Cardiac fibroblast (primary cell): ENCODE data around the gene GCSAML.
"Not testable (repeated sequence)": the region's sequence is repeated elsewhere in the genome, so short reads cannot be mapped to it uniquely, and the experiment has no call there.

ENCODE experiments used
- DNase-seq, 2 donors: peaks; one replicate each; pipeline versions ENCODE4 v3.0.0 to v3.0.0-alpha.2; 2010; ENCODE audit warnings: low read depth in 2 of 2
- H3K4me3 ChIP-seq, 2 donors: replicated peaks in 1 of 2; 1 replicate in 1 of 2; 2 replicates in 1 of 2; pipeline ENCODE4 v1.5.1; 2011; ENCODE audit warnings: low read depth in 2 of 2, low read length in 2 of 2, mild to moderate bottlenecking in 2 of 2, moderate library complexity in 1 of 2
- TF ChIP-seq, protein P1 (sequence below): IDR thresholded peaks from one replicate; pipeline ENCODE4 v1.5.1; 2011; ENCODE audit warnings: low read depth, mild to moderate bottlenecking, low read length, inconsistent platforms

GCSAML gene

DNA sequence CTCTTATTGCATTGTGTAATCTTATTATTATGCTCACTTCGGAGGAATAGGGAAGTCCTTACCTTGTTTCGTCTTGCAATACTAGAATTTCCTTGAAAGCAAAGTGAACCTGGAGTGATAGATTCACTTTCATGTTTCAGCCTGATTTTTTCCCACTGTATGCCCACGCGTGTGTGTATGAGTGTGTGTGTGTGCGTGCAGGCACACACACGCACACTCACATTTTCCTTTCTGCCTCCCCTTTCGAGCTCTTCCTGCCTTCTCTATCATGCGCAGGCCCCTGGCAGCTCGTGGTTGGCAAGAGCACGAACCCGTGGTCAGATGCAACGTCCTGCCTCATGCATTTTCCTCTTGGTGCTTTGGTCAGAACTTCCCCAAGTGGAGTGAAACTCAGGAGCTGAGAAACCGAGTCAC, at the start of gene GCSAML:
Gene GCSAML, plus strand, starts transcription at position 366 of the 414 bp plus-strand sequence. CDS start 58 bp downstream, outside the sequence.
- no peak within 1 kb of the TSS for H3K4me3 ChIP-seq
- no peak for DNase-seq
- TF ChIP-seq, protein P1, sequence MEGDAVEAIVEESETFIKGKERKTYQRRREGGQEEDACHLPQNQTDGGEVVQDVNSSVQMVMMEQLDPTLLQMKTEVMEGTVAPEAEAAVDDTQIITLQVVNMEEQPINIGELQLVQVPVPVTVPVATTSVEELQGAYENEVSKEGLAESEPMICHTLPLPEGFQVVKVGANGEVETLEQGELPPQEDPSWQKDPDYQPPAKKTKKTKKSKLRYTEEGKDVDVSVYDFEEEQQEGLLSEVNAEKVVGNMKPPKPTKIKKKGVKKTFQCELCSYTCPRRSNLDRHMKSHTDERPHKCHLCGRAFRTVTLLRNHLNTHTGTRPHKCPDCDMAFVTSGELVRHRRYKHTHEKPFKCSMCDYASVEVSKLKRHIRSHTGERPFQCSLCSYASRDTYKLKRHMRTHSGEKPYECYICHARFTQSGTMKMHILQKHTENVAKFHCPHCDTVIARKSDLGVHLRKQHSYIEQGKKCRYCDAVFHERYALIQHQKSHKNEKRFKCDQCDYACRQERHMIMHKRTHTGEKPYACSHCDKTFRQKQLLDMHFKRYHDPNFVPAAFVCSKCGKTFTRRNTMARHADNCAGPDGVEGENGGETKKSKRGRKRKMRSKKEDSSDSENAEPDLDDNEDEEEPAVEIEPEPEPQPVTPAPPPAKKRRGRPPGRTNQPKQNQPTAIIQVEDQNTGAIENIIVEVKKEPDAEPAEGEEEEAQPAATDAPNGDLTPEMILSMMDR, result no peak

DNA sequence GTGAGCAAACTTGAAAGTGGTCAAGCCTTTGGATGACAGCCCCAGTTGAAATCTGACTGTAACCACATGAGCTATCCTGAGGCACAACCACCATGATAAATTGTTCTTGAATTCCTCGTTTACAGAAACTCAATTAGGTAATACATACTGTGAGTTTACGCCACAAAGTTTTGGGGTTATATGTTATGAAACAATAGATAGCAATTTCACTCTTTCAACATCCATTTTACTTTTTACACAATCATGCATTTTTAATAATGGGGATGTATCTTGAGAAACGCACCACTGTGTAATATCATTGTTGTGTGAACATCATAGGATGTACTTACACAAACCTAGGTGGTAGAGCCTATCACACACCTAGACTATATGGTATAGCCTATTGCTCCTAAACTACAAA, 48.1 kb upstream of the GCSAML start:
- TF ChIP-seq, protein P1, result no peak
- no peak overlapping the region for H3K4me3 ChIP-seq
- no peak for DNase-seq

DNA sequence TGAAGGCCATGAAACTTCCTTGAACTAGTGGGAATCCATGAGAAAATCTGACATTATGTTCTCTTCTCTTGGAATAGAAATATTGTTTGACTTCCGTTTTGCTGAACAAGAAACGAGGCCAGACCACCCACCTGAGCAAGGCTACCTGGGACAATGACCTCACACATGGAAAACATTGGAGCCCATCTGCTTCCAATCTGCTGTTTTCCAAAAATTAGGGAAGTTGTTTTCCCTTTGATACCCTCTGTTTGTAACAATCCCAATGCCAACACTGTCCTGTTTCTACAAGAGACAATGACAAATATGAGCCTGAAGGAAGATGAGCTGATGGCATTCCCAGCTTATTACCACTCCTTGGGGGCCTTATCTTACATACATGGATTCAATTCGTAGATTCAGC, 42.1 kb upstream of the GCSAML start:
- H3K4me3 ChIP-seq, result no peak overlapping the region
- TF ChIP-seq, protein P1, result no peak
- DNase-seq, result no peak

DNA sequence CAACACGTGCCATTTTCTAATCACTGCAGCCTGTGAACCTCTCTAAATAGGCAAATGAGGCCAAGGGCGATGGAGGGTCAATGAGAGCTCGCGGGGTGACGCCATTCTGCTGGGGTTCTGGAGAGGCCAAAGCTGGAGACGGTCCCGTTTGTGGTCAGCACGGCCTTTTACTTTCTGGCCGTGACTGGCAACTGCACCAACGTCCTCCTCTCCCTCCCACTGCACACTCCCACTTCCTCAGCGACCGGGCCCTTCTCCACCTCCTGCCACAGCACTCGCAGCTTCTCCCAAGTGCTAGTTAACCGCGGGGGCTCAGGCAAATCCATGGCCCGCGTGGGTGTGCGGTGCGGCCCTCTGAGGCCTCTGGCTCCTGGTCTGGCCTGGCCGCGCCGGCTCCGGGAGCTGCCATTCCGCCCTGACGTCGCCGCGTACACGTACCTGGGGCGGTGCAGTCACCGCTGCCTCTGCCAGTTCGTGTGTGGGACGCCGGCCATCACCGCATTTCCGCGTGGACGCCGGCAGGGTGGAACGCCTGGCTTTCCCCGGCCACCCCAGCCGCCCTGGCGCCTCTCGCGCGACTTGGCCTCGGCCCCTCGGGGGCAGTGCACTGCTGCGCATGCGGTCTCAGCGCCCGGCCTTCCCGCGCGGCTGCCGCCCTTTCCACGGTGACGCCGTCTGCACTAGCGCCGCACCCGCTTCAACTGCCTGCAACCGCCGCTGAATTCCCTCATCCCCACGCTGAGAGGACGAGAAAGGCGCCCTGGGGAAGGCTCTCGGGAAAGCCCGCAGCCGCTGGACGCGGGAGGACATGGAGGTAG, 30.9 kb upstream of the GCSAML start:
- TF ChIP-seq, protein P1, result no peak
- DNase-seq, result no peak
- no peak overlapping the region for H3K4me3 ChIP-seq

DNA sequence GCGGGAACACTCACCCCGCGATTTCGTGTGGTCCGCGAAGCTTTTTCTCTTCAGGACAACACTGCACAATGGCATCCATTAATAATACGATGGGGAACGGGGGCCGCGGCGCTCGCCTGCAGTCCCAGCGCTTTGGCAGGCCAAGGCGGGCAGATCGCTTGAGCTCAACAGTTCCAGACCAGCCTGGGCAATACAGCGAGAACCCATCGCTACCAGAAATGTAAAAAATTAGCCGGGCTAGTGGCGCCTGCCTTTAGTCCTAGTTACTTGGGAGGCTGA, 30.4 kb upstream of the GCSAML start:
- TF ChIP-seq, protein P1, result no peak
- no peak overlapping the region for H3K4me3 ChIP-seq
- DNase-seq, result no peak

DNA sequence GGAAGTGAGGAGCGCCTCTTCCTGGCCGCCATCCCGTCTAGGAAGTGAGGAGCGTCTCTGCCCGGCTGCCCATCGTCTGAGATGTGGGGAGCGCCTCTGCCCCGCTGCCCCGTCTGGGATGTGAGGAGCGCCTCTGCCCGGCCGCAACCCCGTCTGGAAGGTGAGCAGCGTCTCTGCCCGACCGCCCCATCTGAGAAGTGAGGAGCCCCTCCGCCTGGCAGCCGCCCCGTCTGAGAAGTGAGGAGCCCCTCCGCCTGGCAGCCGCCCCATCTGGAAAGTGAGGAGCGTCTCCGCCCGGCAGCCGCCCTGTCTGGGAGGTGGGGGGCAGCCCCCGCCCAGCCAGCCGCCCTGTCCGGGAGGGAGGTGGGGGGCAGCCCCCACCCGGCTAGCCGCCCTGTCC, 27.0 kb upstream of the GCSAML start:
- H3K4me3 ChIP-seq, DNase-seq: not testable (repeated sequence)

DNA sequence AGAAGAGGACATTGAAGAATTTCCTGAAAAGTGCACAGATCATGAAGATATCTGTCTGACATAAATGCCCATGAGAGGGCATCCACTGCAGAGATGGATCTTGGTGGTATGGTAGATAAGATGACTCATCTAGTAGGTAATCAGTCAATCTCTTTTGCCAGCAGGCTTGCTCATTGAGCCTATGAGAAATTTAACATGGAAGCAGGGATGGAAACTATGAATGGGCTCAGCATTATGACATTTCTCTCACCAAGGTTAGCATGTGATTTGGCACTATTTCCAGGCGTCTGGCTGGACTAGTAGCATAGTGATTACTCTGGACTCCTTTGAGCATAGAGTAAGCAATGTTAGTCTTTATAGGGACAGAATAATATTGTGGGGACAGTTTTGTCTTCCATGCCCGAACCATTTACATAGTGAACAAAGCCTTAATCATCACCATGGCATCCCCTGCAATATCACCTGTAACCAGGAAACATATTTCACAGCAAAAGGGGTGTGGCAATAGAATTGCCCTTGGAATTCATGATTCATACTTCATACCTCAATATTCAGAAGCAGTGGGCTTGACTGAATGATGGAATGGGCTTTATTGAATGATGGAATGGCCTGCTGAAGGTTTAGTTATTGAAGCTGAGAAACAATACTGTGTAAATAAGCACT, 20.0 kb upstream of the GCSAML start:
- no peak for DNase-seq
- TF ChIP-seq, protein P1, result no peak

More for the DNA sequence above, 20.0 kb upstream of the GCSAML start:
- no peak overlapping the region for H3K4me3 ChIP-seq
